ENCODE results near the gene LPP.
A peak's percentile ranks its signal among the peaks of the same experiment; 100 is the strongest.

The LPP gene

DNA sequence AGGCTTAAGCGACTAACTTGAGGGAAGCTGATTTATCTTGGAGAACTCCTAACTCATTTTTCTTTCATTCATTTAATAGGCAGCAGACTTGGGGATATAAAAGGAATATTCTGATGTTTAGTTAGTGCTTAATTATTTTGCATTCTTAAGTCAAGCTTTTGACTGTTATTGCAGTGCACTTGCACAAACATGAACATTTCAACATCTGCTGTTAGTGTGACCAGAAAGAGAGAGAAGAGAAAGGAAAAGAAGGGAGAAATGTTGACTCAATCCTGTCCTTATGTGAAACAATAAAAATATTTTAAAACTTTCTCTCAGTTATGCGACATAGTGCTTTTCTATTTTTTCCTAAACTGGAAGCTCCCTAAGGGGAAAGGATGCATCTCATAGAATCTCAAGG is 507.8 kb downstream of the LPP start:
- Histone ChIP-seq H3K4ac (ENCODE audit: low read depth, low read length) (no peak overlapping the region), H3K27me3 (ENCODE audit: insufficient read depth, low read length, poor library complexity) (no peaks in the 10 kb centered on the region), H3K4me3 (ENCODE audit: low read length) (no peak overlapping the region), H3K79me2 (ENCODE audit: control insufficient read depth, insufficient read depth, low read length) (no peaks in the 10 kb centered on the region), H4K8ac (ENCODE audit: low read depth, low read length) (no peak overlapping the region), H3K9ac (ENCODE audit: low read length) (no peak overlapping the region), H3K4me1 (ENCODE audit: control insufficient read depth, low read depth, low read length) (no peaks in the 10 kb centered on the region), H3K18ac (ENCODE audit: low read length) (no peak overlapping the region), H3K36me3 (ENCODE audit: control insufficient read depth, insufficient read depth, low read length) (no peaks in the 10 kb centered on the region), H2BK5ac (ENCODE audit: low read length) (no peak overlapping the region), H3K56ac (ENCODE audit: low read length) (no peak overlapping the region), H3K27ac (ENCODE audit: low read depth, low read length) (no peak overlapping the region), H2BK120ac (ENCODE audit: low read depth, low read length) (no peak overlapping the region), H3K23ac (ENCODE audit: low read length) (no peak overlapping the region), H2AK5ac (ENCODE audit: low read length) (no peak overlapping the region), H3K79me1 (ENCODE audit: low read length) (no peaks in the 10 kb centered on the region), H4K5ac (ENCODE audit: low read length) (no peak overlapping the region), H3K4me2 (ENCODE audit: low read length) (no peak overlapping the region), H2BK15ac (replicated peaks; ENCODE audit: low read depth) (no peak overlapping the region)
- no peak for DNase-seq
- WGBS (ENCODE audit: extremely low coverage, insufficient coverage, low lambda C conversion rate), result no CpG with 5 or more reads among the region's 2 CpGs

DNA sequence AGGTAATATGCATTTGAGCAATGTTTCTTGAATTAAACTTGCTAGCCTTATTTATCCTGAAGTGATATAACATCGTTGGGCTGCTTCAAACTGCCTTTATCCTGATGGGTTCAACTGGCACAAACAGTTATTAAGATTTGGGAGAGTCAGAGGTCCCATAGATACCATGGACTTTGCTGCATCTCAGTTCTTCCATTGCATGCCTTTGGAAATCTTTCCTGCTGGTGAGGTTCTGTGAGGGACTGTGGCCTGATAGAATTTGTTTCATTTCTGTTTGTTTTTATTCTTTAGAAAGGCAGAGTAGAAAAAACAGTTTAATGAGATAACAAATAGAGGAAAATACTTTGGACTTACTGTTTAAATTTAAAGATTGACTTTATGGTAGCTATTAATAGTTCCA is 508.3 kb downstream of the LPP start:
- H4K5ac ChIP-seq (ENCODE audit: low read length), result no peak overlapping the region
- no peak overlapping the region for H3K27ac ChIP-seq (ENCODE audit: low read depth, low read length)
- no peak overlapping the region for H3K56ac ChIP-seq (ENCODE audit: low read length)
- H3K23ac ChIP-seq (ENCODE audit: low read length), result no peak overlapping the region
- H3K4me3 ChIP-seq (ENCODE audit: low read length), result no peak overlapping the region
- H3K4me1 ChIP-seq (ENCODE audit: control insufficient read depth, low read depth, low read length), result no peaks in the 10 kb centered on the region
- no peak overlapping the region for H3K4me2 ChIP-seq (ENCODE audit: low read length)
- no peak overlapping the region for H2BK5ac ChIP-seq (ENCODE audit: low read length)
- H3K79me1 ChIP-seq (ENCODE audit: low read length), result no peaks in the 10 kb centered on the region
- no peaks in the 10 kb centered on the region for H3K79me2 ChIP-seq (ENCODE audit: control insufficient read depth, insufficient read depth, low read length)
- no peak for DNase-seq
- H3K18ac ChIP-seq (ENCODE audit: low read length), result no peak overlapping the region
- no peaks in the 10 kb centered on the region for H3K36me3 ChIP-seq (ENCODE audit: control insufficient read depth, insufficient read depth, low read length)
- no peak overlapping the region for H2BK15ac ChIP-seq (replicated peaks; ENCODE audit: low read depth)
- H2BK120ac ChIP-seq (ENCODE audit: low read depth, low read length), result no peak overlapping the region
- no peak overlapping the region for H3K9ac ChIP-seq (ENCODE audit: low read length)
- no peak overlapping the region for H3K4ac ChIP-seq (ENCODE audit: low read depth, low read length)
- H4K8ac ChIP-seq (ENCODE audit: low read depth, low read length), result no peak overlapping the region
- no peak overlapping the region for H2AK5ac ChIP-seq (ENCODE audit: low read length)
- H3K27me3 ChIP-seq (ENCODE audit: insufficient read depth, low read length, poor library complexity), result no peaks in the 10 kb centered on the region
- no CpG with 5 or more reads among the region's 1 CpG for WGBS (ENCODE audit: extremely low coverage, insufficient coverage, low lambda C conversion rate)

DNA sequence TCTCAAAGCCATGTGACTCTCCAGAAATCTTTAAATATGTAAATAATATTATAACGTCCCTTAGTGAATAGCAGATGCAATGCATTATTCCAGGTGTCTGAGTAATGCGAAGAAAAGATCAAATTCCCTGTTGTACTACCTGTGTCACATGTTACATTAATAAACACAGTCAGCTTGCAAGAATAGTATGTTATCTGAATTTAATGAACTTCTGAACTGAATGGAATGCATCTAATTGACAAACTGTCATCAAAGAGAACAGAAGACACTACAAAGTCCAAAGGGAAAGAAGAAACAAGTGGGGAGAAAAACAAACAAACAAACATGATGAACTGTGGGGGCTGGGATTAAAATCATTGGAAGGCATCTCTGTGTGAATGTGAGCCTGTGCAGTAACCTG is 508.8 kb downstream of the LPP start:
- Histone ChIP-seq H2BK120ac (ENCODE audit: low read depth, low read length) (no peak overlapping the region), H4K8ac (ENCODE audit: low read depth, low read length) (no peak overlapping the region), H3K4me1 (ENCODE audit: control insufficient read depth, low read depth, low read length) (no peaks in the 10 kb centered on the region), H3K79me1 (ENCODE audit: low read length) (no peaks in the 10 kb centered on the region), H3K36me3 (ENCODE audit: control insufficient read depth, insufficient read depth, low read length) (no peaks in the 10 kb centered on the region), H3K27me3 (ENCODE audit: insufficient read depth, low read length, poor library complexity) (no peaks in the 10 kb centered on the region), H3K9ac (ENCODE audit: low read length) (no peak overlapping the region), H3K4me3 (ENCODE audit: low read length) (no peak overlapping the region), H3K23ac (ENCODE audit: low read length) (no peak overlapping the region), H3K27ac (ENCODE audit: low read depth, low read length) (no peak overlapping the region), H2AK5ac (ENCODE audit: low read length) (no peak overlapping the region), H4K5ac (ENCODE audit: low read length) (no peak overlapping the region), H2BK15ac (replicated peaks; ENCODE audit: low read depth) (no peak overlapping the region), H3K4me2 (ENCODE audit: low read length) (no peak overlapping the region), H3K79me2 (ENCODE audit: control insufficient read depth, insufficient read depth, low read length) (no peaks in the 10 kb centered on the region), H3K18ac (ENCODE audit: low read length) (no peak overlapping the region), H3K4ac (ENCODE audit: low read depth, low read length) (no peak overlapping the region), H3K56ac (ENCODE audit: low read length) (no peak overlapping the region), H2BK5ac (ENCODE audit: low read length) (no peak overlapping the region)
- DNase-seq, result no peak
- no CpG with 5 or more reads among the region's 2 CpGs for whole genome bisulfite sequencing (ENCODE audit: extremely low coverage, insufficient coverage, low lambda C conversion rate)

DNA sequence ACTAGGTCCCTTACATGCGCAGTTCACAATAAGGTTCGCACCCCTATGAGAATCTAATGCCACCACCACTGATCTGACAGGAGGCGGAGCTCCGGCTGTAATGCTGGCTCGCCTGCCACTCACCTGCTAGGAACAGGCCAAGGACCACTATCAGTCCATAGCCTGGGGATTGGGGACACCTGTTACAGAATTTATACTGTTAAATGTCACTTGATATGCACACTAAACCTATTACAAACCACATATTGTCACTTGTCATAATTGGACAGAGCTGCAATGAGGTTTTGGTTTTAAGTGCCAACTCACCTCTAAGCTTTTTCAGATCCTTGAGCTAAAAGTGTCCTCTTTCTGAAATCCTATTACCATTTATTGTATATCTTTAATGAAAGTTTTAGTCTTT is 509.9 kb downstream of the LPP start:
- H4K5ac ChIP-seq (ENCODE audit: low read length), result no peak overlapping the region
- no peak overlapping the region for H3K4me2 ChIP-seq (ENCODE audit: low read length)
- no peak overlapping the region for H3K4ac ChIP-seq (ENCODE audit: low read depth, low read length)
- H2BK5ac ChIP-seq (ENCODE audit: low read length), result no peak overlapping the region
- no peak overlapping the region for H3K18ac ChIP-seq (ENCODE audit: low read length)
- no peak for DNase-seq
- H4K8ac ChIP-seq (ENCODE audit: low read depth, low read length), result no peak overlapping the region
- H3K79me2 ChIP-seq (ENCODE audit: control insufficient read depth, insufficient read depth, low read length), result no peaks in the 10 kb centered on the region
- H3K79me1 ChIP-seq (ENCODE audit: low read length), result no peaks in the 10 kb centered on the region
- H2AK5ac ChIP-seq (ENCODE audit: low read length), result no peak overlapping the region
- H3K36me3 ChIP-seq (ENCODE audit: control insufficient read depth, insufficient read depth, low read length), result no peaks in the 10 kb centered on the region
- H3K27ac ChIP-seq (ENCODE audit: low read depth, low read length), result no peak overlapping the region
- WGBS (ENCODE audit: extremely low coverage, insufficient coverage, low lambda C conversion rate), result no CpG with 5 or more reads among the region's 5 CpGs
- no peaks in the 10 kb centered on the region for H3K4me1 ChIP-seq (ENCODE audit: control insufficient read depth, low read depth, low read length)
- H3K4me3 ChIP-seq (ENCODE audit: low read length), result no peak overlapping the region
- H2BK120ac ChIP-seq (ENCODE audit: low read depth, low read length), result no peak overlapping the region
- H2BK15ac ChIP-seq (replicated peaks; ENCODE audit: low read depth), result no peak overlapping the region
- H3K56ac ChIP-seq (ENCODE audit: low read length), result no peak overlapping the region
- no peak overlapping the region for H3K9ac ChIP-seq (ENCODE audit: low read length)
- no peaks in the 10 kb centered on the region for H3K27me3 ChIP-seq (ENCODE audit: insufficient read depth, low read length, poor library complexity)
- H3K23ac ChIP-seq (ENCODE audit: low read length), result no peak overlapping the region

DNA sequence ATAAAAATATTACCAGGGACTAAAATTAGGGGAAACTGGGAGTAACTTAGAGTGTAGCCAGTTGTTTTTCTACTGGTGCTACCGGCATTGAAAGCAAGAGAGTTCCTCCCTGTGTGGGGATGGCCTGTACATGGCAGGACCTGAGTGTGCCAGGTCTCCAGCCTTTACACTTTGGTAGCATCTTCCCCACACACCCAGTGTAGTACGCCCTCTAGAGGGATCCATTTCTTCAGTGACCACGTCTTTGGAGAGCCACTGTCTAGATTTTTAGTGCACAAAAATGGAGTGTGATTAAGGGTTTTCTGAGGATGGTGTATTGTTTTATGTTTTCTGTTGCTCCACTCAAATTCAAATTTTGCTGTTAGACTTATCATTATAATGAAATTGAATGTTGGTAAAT is 510.8 kb downstream of the LPP start:
- H3K79me2 ChIP-seq (ENCODE audit: control insufficient read depth, insufficient read depth, low read length), result no peaks in the 10 kb centered on the region
- no peaks in the 10 kb centered on the region for H3K36me3 ChIP-seq (ENCODE audit: control insufficient read depth, insufficient read depth, low read length)
- no peaks in the 10 kb centered on the region for H3K27me3 ChIP-seq (ENCODE audit: insufficient read depth, low read length, poor library complexity)
- no peak overlapping the region for H4K5ac ChIP-seq (ENCODE audit: low read length)
- no peak overlapping the region for H2BK15ac ChIP-seq (replicated peaks; ENCODE audit: low read depth)
- H3K79me1 ChIP-seq (ENCODE audit: low read length), result no peaks in the 10 kb centered on the region
- WGBS (ENCODE audit: extremely low coverage, insufficient coverage, low lambda C conversion rate), result no CpG with 5 or more reads among the region's 3 CpGs
- no peak overlapping the region for H2BK5ac ChIP-seq (ENCODE audit: low read length)
- H4K8ac ChIP-seq (ENCODE audit: low read depth, low read length), result no peak overlapping the region
- no peak overlapping the region for H2AK5ac ChIP-seq (ENCODE audit: low read length)
- H3K4me2 ChIP-seq (ENCODE audit: low read length), result no peak overlapping the region
- H3K18ac ChIP-seq (ENCODE audit: low read length), result no peak overlapping the region
- no peak overlapping the region for H3K4me3 ChIP-seq (ENCODE audit: low read length)
- no peak overlapping the region for H3K4ac ChIP-seq (ENCODE audit: low read depth, low read length)
- no peaks in the 10 kb centered on the region for H3K4me1 ChIP-seq (ENCODE audit: control insufficient read depth, low read depth, low read length)
- H3K9ac ChIP-seq (ENCODE audit: low read length), result no peak overlapping the region
- no peak overlapping the region for H3K27ac ChIP-seq (ENCODE audit: low read depth, low read length)
- peak; percentile 49 for DNase-seq
- H3K56ac ChIP-seq (ENCODE audit: low read length), result no peak overlapping the region
- H2BK120ac ChIP-seq (ENCODE audit: low read depth, low read length), result no peak overlapping the region
- no peak overlapping the region for H3K23ac ChIP-seq (ENCODE audit: low read length)

DNA sequence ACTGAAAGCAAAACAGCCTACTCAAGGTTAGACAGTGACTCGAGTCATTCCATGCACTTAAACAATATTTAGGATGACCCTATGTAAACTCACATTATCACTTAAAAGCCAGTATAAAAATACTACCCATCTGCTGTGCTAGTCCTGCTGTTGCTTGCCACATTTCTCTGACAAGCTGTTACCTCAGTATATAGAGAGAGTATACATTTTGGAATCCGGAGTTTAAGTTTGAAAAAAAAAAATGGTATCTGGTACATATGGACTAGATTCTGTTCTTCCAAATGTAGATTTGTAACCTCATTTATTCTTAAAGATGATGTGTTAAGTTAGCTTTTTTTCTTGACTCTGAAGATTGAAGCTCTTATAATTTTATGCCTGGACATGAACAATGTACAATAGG is 514.0 kb downstream of the LPP start:
- no peak overlapping the region for H3K18ac ChIP-seq (ENCODE audit: low read length)
- no peak overlapping the region for H4K5ac ChIP-seq (ENCODE audit: low read length)
- H3K4me2 ChIP-seq (ENCODE audit: low read length), result no peak overlapping the region
- no peak overlapping the region for H2BK120ac ChIP-seq (ENCODE audit: low read depth, low read length)
- no peak overlapping the region for H3K23ac ChIP-seq (ENCODE audit: low read length)
- no peaks in the 10 kb centered on the region for H3K36me3 ChIP-seq (ENCODE audit: control insufficient read depth, insufficient read depth, low read length)
- no peak overlapping the region for H4K8ac ChIP-seq (ENCODE audit: low read depth, low read length)
- H3K4ac ChIP-seq (ENCODE audit: low read depth, low read length), result no peak overlapping the region
- H3K79me2 ChIP-seq (ENCODE audit: control insufficient read depth, insufficient read depth, low read length), result no peaks in the 10 kb centered on the region
- H2BK5ac ChIP-seq (ENCODE audit: low read length), result no peak overlapping the region
- H3K79me1 ChIP-seq (ENCODE audit: low read length), result no peaks in the 10 kb centered on the region
- no peaks in the 10 kb centered on the region for H3K27me3 ChIP-seq (ENCODE audit: insufficient read depth, low read length, poor library complexity)
- no peak overlapping the region for H3K56ac ChIP-seq (ENCODE audit: low read length)
- no peak overlapping the region for H3K4me3 ChIP-seq (ENCODE audit: low read length)
- no peak overlapping the region for H2AK5ac ChIP-seq (ENCODE audit: low read length)
- H3K4me1 ChIP-seq (ENCODE audit: control insufficient read depth, low read depth, low read length), result no peaks in the 10 kb centered on the region
- H2BK15ac ChIP-seq (replicated peaks; ENCODE audit: low read depth), result no peak overlapping the region
- H3K27ac ChIP-seq (ENCODE audit: low read depth, low read length), result no peak overlapping the region
- no CpG with 5 or more reads among the region's 2 CpGs for WGBS (ENCODE audit: extremely low coverage, insufficient coverage, low lambda C conversion rate)
- no peak overlapping the region for H3K9ac ChIP-seq (ENCODE audit: low read length)
- no peak for DNase-seq
